Activated CD8-positive, alpha-beta memory T cell treated with anti-CD3 and anti-CD28 coated beads, Interleukin-2, amount 50 U/mL, for 48 hours (primary cell): Measurements from ENCODE around the gene SNX9.
"Not testable (repeated sequence)": the region's sequence is repeated elsewhere in the genome, so short reads cannot be mapped to it uniquely, and the experiment has no call there.

Source experiments
- DNase-seq: peaks from one replicate; pipeline ENCODE4 v3.0.0-alpha.2; 2020

Gene SNX9

GRCh38 chr6:157823001-157823527 is at the start of gene SNX9:
SNX9 (plus strand) TSS chr6:157823246; CDS start chr6:157823435, 189 bp downstream.
- peak; percentile 84 for DNase-seq

- DNase-seq: no peak
Measured at GRCh38 chr6:157773248-157773773, 49.7 kb upstream of the SNX9 start.

- no peak for DNase-seq
Measured at GRCh38 chr6:157774153-157775135, 48.6 kb upstream of the SNX9 start.

GRCh38 chr6:157775376-157775775 is 47.7 kb upstream of the SNX9 start:
- no peak for DNase-seq

GRCh38 chr6:157777344-157777743 is 45.7 kb upstream of the SNX9 start:
- DNase-seq: no peak

- DNase-seq: no peak
Measured at GRCh38 chr6:157778719-157779118, 44.3 kb upstream of the SNX9 start.

GRCh38 chr6:157779705-157780604 is 43.1 kb upstream of the SNX9 start:
- no peak for DNase-seq

GRCh38 chr6:157785636-157786035 is 37.4 kb upstream of the SNX9 start:
- DNase-seq: no peak

- DNase-seq: no peak
Measured at GRCh38 chr6:157786221-157786620, 36.8 kb upstream of the SNX9 start.

- DNase-seq: no peak
Measured at GRCh38 chr6:157787080-157787479, 36.0 kb upstream of the SNX9 start.

GRCh38 chr6:157788180-157788579 is 34.9 kb upstream of the SNX9 start:
- DNase-seq: no peak

- DNase-seq: no peak
Measured at GRCh38 chr6:157789297-157789696, 33.7 kb upstream of the SNX9 start.

- no peak for DNase-seq
Measured at GRCh38 chr6:157789861-157790260, 33.2 kb upstream of the SNX9 start.

- DNase-seq: no peak
Measured at GRCh38 chr6:157790548-157791160, 32.4 kb upstream of the SNX9 start.

- DNase-seq: no peak
Measured at GRCh38 chr6:157791450-157791849, 31.6 kb upstream of the SNX9 start.

- no peak for DNase-seq
Measured at GRCh38 chr6:157792671-157793070, 30.4 kb upstream of the SNX9 start.

GRCh38 chr6:157794012-157794411 is 29.0 kb upstream of the SNX9 start:
- DNase-seq: not testable (repeated sequence)

GRCh38 chr6:157795841-157796240 is 27.2 kb upstream of the SNX9 start:
- DNase-seq: no peak

- DNase-seq: no peak
Measured at GRCh38 chr6:157798851-157799250, 24.2 kb upstream of the SNX9 start.

GRCh38 chr6:157799561-157799960 is 23.5 kb upstream of the SNX9 start:
- not testable (repeated sequence) for DNase-seq

GRCh38 chr6:157800420-157801237 is 22.4 kb upstream of the SNX9 start:
- DNase-seq: no peak
